ENCODE results near the gene MARS1.

GRCh38 chr12:57476993-57477709 lies 10.7 kb upstream of the MARS1 start:
- TF ChIP-seq, protein P1, sequence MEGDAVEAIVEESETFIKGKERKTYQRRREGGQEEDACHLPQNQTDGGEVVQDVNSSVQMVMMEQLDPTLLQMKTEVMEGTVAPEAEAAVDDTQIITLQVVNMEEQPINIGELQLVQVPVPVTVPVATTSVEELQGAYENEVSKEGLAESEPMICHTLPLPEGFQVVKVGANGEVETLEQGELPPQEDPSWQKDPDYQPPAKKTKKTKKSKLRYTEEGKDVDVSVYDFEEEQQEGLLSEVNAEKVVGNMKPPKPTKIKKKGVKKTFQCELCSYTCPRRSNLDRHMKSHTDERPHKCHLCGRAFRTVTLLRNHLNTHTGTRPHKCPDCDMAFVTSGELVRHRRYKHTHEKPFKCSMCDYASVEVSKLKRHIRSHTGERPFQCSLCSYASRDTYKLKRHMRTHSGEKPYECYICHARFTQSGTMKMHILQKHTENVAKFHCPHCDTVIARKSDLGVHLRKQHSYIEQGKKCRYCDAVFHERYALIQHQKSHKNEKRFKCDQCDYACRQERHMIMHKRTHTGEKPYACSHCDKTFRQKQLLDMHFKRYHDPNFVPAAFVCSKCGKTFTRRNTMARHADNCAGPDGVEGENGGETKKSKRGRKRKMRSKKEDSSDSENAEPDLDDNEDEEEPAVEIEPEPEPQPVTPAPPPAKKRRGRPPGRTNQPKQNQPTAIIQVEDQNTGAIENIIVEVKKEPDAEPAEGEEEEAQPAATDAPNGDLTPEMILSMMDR (IDR thresholded peaks at IDR 0.05) = no peak
- no peak for TF ChIP-seq POLR2A (IDR thresholded peaks at IDR 0.05)

Measured in esophagus squamous epithelium (tissue), 4 donors.